IMR-90 (cell line): ENCODE results near the gene CYP27C1. TPM values are rescaled to one million over a fixed set of nuclear protein-coding genes. Genes with fewer than 3 reads are reported as not detected.

Experiments
- ATAC-seq: fragments of 200-7000 bp; cut with Tn5 transposase; 2 replicates; pipeline ENCODE4 v1.9.1; 2020; ENCODE audit warnings: low read depth, mild to moderate bottlenecking, moderate library complexity
- BruUV-seq: library from RNA; stranded (reverse); fragments of 400-500 nt; replicated peaks from 2 replicates; lab custom pipeline; 2021; lab: Mats Ljungman, UMichigan
- CTCF ChIA-PET: fragments of 300-600 bp; formaldehyde crosslinking; extraction: SDS; loops from one replicate; lab custom pipeline; 2021; ENCODE audit warnings: antibody characterized with exemption; lab: Yijun Ruan, JAX
- POLR2A ChIA-PET: fragments of 300-600 bp; sonication (Branson Sonifier 250); formaldehyde crosslinking; loops from one replicate; lab custom pipeline; 2022; ENCODE audit warnings: antibody characterized with exemption; ENCODE audit not compliant: unreplicated experiment; lab: Charles Lee
- DNase-seq: peaks from one replicate; pipeline ENCODE4 v3.0.0; 2013
- H2AFZ ChIP-seq: replicated peaks from 2 replicates; pipeline ENCODE3; 2013; ENCODE audit warnings: low read length, mild to moderate bottlenecking; ENCODE audit not compliant: poor library complexity
- H2AK5ac ChIP-seq: 2 replicates; pipeline ENCODE4 v1.6.1; 2013; ENCODE audit warnings: low read depth, low read length, inconsistent platforms
- H2AK9ac ChIP-seq: replicated peaks from 2 replicates; pipeline ENCODE3; 2013; ENCODE audit warnings: mild to moderate bottlenecking, low read depth, low read length, moderate library complexity; ENCODE audit not compliant: poor library complexity
- H2BK120ac ChIP-seq: 2 replicates; pipeline ENCODE4 v1.6.1; 2013; ENCODE audit warnings: low read depth, low read length, inconsistent platforms
- H2BK15ac ChIP-seq: 3 replicates; pipeline ENCODE4 v1.6.1; 2013; ENCODE audit warnings: low read depth, low read length, inconsistent platforms
- H2BK20ac ChIP-seq: 2 replicates; pipeline ENCODE4 v1.6.1; 2013; ENCODE audit warnings: low read depth, mild to moderate bottlenecking, inconsistent platforms, low read length, moderate library complexity
- H2BK5ac ChIP-seq: 2 replicates; pipeline ENCODE4 v1.6.1; 2013; ENCODE audit warnings: mild to moderate bottlenecking, low read depth, low read length, inconsistent platforms; ENCODE audit not compliant: poor library complexity, severe bottlenecking
- H3K14ac ChIP-seq: replicated peaks from 2 replicates; pipeline ENCODE4 v1.6.1; 2013; ENCODE audit warnings: low read depth, low read length, inconsistent platforms
- H3K18ac ChIP-seq: 2 replicates; pipeline ENCODE4 v1.6.1; 2013; ENCODE audit warnings: low read depth, low read length, control low read depth
- H3K23ac ChIP-seq: 2 replicates; pipeline ENCODE4 v1.6.1; 2013; ENCODE audit warnings: low read depth, low read length, inconsistent platforms
- H3K27ac ChIP-seq: 2 replicates; pipeline ENCODE4 v1.5.1; 2013; ENCODE audit warnings: mild to moderate bottlenecking, control low read depth, low read length; ENCODE audit not compliant: insufficient read depth
- H3K27me3 ChIP-seq: 2 replicates; pipeline ENCODE4 v1.6.1; 2013; ENCODE audit warnings: low read length; ENCODE audit not compliant: control insufficient read depth, insufficient read depth
- H3K36me3 ChIP-seq: 2 replicates; pipeline ENCODE4 v1.6.1; 2013; ENCODE audit warnings: low read length, mixed read lengths; ENCODE audit not compliant: control insufficient read depth, insufficient read depth
- H3K4ac ChIP-seq: 2 replicates; pipeline ENCODE4 v1.6.1; 2013; ENCODE audit warnings: low read depth, low read length, inconsistent platforms
- H3K4me1 ChIP-seq: 2 replicates; pipeline ENCODE4 v1.6.1; 2013; ENCODE audit warnings: low read length, mixed read lengths; ENCODE audit not compliant: control insufficient read depth, insufficient read depth
- H3K4me2 ChIP-seq: 2 replicates; pipeline ENCODE4 v1.6.1; 2013; ENCODE audit warnings: low read depth, mild to moderate bottlenecking, control low read depth, low read length, moderate library complexity
- H3K4me3 ChIP-seq: 2 replicates; pipeline ENCODE4 v1.5.1; 2013; ENCODE audit warnings: low read depth, mild to moderate bottlenecking, control low read depth, low read length, moderate library complexity; ENCODE audit not compliant: insufficient read depth
- H3K56ac ChIP-seq: 2 replicates; pipeline ENCODE4 v1.6.1; 2013; ENCODE audit warnings: low read length, inconsistent platforms; ENCODE audit not compliant: insufficient read depth; ENCODE audit errors: extremely low read depth
- H3K79me1 ChIP-seq, 2 experiments: 2 replicates each; pipeline ENCODE4 v1.6.1; 2013; ENCODE audit warnings: low read length in 2 of 2, inconsistent platforms in 1 of 2, low read depth in 1 of 2
- H3K9ac ChIP-seq: 2 replicates; pipeline ENCODE4 v1.6.1; 2013; ENCODE audit warnings: low read depth, low read length, control low read depth
- H3K9me1 ChIP-seq: 2 replicates; pipeline ENCODE4 v1.6.1; 2013; ENCODE audit warnings: low read length, inconsistent platforms; ENCODE audit not compliant: insufficient read depth
- H3K9me3 ChIP-seq: 2 replicates; pipeline ENCODE4 v1.6.1; 2013; ENCODE audit warnings: low read length; ENCODE audit not compliant: control insufficient read depth, insufficient read depth
- H4K20me1 ChIP-seq: 2 replicates; pipeline ENCODE4 v1.6.1; 2013; ENCODE audit warnings: low read length, inconsistent platforms; ENCODE audit not compliant: insufficient read depth
- H4K5ac ChIP-seq: 2 replicates; pipeline ENCODE4 v1.6.1; 2013; ENCODE audit warnings: mild to moderate bottlenecking, low read depth, low read length, control low read depth
- H4K8ac ChIP-seq, 2 experiments: 2 replicates each; pipeline ENCODE4 v1.6.1; 2013; ENCODE audit warnings: low read depth in 2 of 2, low read length in 2 of 2, control low read depth in 1 of 2, inconsistent platforms in 1 of 2
- H4K91ac ChIP-seq: 2 replicates; pipeline ENCODE4 v1.6.1; 2013; ENCODE audit warnings: low read depth, low read length, inconsistent platforms; ENCODE audit not compliant: insufficient read depth
- BHLHE40 ChIP-seq: fragments of 150-350 bp; IDR thresholded peaks from 2 replicates; pipeline ENCODE4 v1.6.1; 2016; ENCODE audit warnings: mild to moderate bottlenecking, low read depth, low read length
- CEBPB ChIP-seq: IDR thresholded peaks from 2 replicates; pipeline ENCODE4 v1.6.1; 2012; ENCODE audit warnings: low read depth, low read length, improper control_type of control experiment
- CHD1 ChIP-seq: IDR thresholded peaks from 2 replicates; pipeline ENCODE4 v1.6.1; 2012; ENCODE audit warnings: low read depth, low read length, improper control_type of control experiment
- FOS ChIP-seq: fragments of 150-350 bp; IDR thresholded peaks from 2 replicates; pipeline ENCODE4 v1.6.1; 2016; ENCODE audit warnings: low read depth, low read length
- MAFK ChIP-seq: IDR thresholded peaks from 2 replicates; pipeline ENCODE4 v1.6.1; 2012; ENCODE audit warnings: low read depth, low read length, improper control_type of control experiment
- MAZ ChIP-seq: IDR thresholded peaks from 2 replicates; pipeline ENCODE4 v1.6.1; 2012; ENCODE audit warnings: low read depth, mild to moderate bottlenecking, low read length, improper control_type of control experiment, moderate library complexity, borderline replicate concordance
- MXI1 ChIP-seq: IDR thresholded peaks from 2 replicates; pipeline ENCODE4 v1.6.1; 2012; ENCODE audit warnings: low read depth, mild to moderate bottlenecking, low read length, moderate library complexity, borderline replicate concordance
- NFE2L2 ChIP-seq: fragments of 150-350 bp; IDR thresholded peaks from 2 replicates; pipeline ENCODE4 v1.6.1; 2016; ENCODE audit warnings: low read depth, mild to moderate bottlenecking, low read length
- POLR2A ChIP-seq: IDR thresholded peaks from 2 replicates; pipeline ENCODE4 v1.6.1; 2012; ENCODE audit warnings: mild to moderate bottlenecking, low read depth, low read length
- RAD21 ChIP-seq: IDR thresholded peaks from 2 replicates; pipeline ENCODE4 v1.6.1; 2012; ENCODE audit warnings: low read length, improper control_type of control experiment
- RCOR1 ChIP-seq: IDR thresholded peaks from 2 replicates; pipeline ENCODE4 v1.6.1; 2012; ENCODE audit warnings: mild to moderate bottlenecking, low read length, improper control_type of control experiment; ENCODE audit not compliant: insufficient replicate concordance
- RFX5 ChIP-seq: IDR thresholded peaks from 2 replicates; pipeline ENCODE4 v1.8.0; 2012; ENCODE audit warnings: low read depth, mild to moderate bottlenecking, low read length, moderate library complexity
- SMC3 ChIP-seq: fragments of 150-350 bp; IDR thresholded peaks from 2 replicates; pipeline ENCODE4 v1.6.1; 2016; ENCODE audit warnings: low read depth, mild to moderate bottlenecking, antibody characterized with exemption, low read length, moderate library complexity
- USF2 ChIP-seq: fragments of 150-350 bp; IDR thresholded peaks from 2 replicates; pipeline ENCODE4 v1.6.1; 2017; ENCODE audit warnings: mild to moderate bottlenecking, antibody characterized with exemption, low read length, low read depth
- WGBS, 2 experiments: methylation state at CpG; one replicate each; pipeline versions ENCODE4 v1.1.5 to v1.1.7; 2013; ENCODE audit warnings: missing lambda C conversion rate in 2 of 2; ENCODE audit not compliant: insufficient read length in 1 of 2; ENCODE audit errors: extremely low coverage in 2 of 2; 5-methylcytosine and 5-hydroxymethylcytosine counted together
- dilution Hi-C: fragments of 300-500 bp; cut with HindIII; formaldehyde crosslinking; loops from one replicate; pipeline ENCODE4 v1.14.3; 2018; ENCODE audit warnings: low sequenced_read_pairs; ENCODE audit not compliant: unreplicated experiment
- in situ Hi-C: fragments of 300-500 bp; cut with MboI; formaldehyde crosslinking; loops from 3 replicates; pipeline ENCODE4 v1.14.3; 2019; ENCODE audit warnings: low sequenced_read_pairs, inconsistent platforms, mixed read lengths
- intact Hi-C: fragments of 100-400 bp; cut with micrococcal nuclease; formaldehyde crosslinking; loops from 2 replicates; pipeline ENCODE4 v1.10.0; 2022
- polyA plus RNA-seq, 3 experiments: library from polyadenylated mRNA; depleted of rRNA; stranded (reverse); fragments of >200 nt; gene quantifications; 2 replicates each; pipeline ENCODE4 v1.2.3, GENCODE V29; 2012; ENCODE audit warnings: low replicate concordance in 1 of 3
- total RNA-seq: library from RNA; depleted of rRNA; stranded (reverse); fragments of >200 nt; gene quantifications from 2 replicates; pipeline ENCODE4 v1.2.3, GENCODE V29; 2012
- TF ChIP-seq, protein P1 (sequence below): fragments of 150-350 bp; IDR thresholded peaks from 2 replicates; pipeline ENCODE4 v1.6.1; 2016; ENCODE audit warnings: low read depth, mild to moderate bottlenecking, low read length, moderate library complexity, borderline replicate concordance
- TF ChIP-seq, protein P2 (sequence below): conservative IDR thresholded peaks from 2 replicates; pipeline ENCODE4 v1.5.1; 2012; ENCODE audit warnings: mild to moderate bottlenecking, low read depth, low read length, improper control_type of control experiment

Gene CYP27C1
- total and polyA plus RNA-seq, 2 of the 4 experiments (the other 2 are of a cell fraction), result not detected

GRCh38 chr2:127164761-127165538 is 55.1 kb downstream of the CYP27C1 start:
- Histone ChIP-seq H4K8ac (no peak overlapping the region), H2AFZ (no peak overlapping the region), H2AK9ac (no peak overlapping the region), H3K14ac (no peak overlapping the region), H3K18ac (no peak overlapping the region), H3K9ac (no peak overlapping the region), H3K79me1 (no peaks in the 10 kb centered on the region), H4K20me1 (no peaks in the 10 kb centered on the region), H3K4ac (no peak overlapping the region), H4K5ac (no peak overlapping the region), H3K23ac (no peak overlapping the region), H2BK120ac (no peak overlapping the region), H3K36me3 (no peaks in the 10 kb centered on the region), H3K9me3 (no peaks in the 10 kb centered on the region), H2BK5ac (no peak overlapping the region), H2BK20ac (no peak overlapping the region), H2AK5ac (no peak overlapping the region), H3K9me1 (0 out of 2 replicates have a peak, but pooled peaks cover 2% of the 10 kb centered on the region), H3K27me3 (peaks cover 11% of the 10 kb centered on the region), H2BK15ac (no peak overlapping the region), H3K4me3 (no peak overlapping the region), H3K4me1 (no peaks in the 10 kb centered on the region; the same call in 1 of the 2 replicates), H3K27ac (no peak overlapping the region), H3K56ac (no peak overlapping the region), H3K4me2 (no peak overlapping the region), H4K91ac (no peak overlapping the region)
- intact Hi-C loops, result no loop called here
- in situ Hi-C loops, result no loop called here
- dilution Hi-C loops, result no loop called here
- no peak for DNase-seq
- ChIA-PET POLR2A (no interaction called here), CTCF (no interaction called here)
- BruUV-seq, result no TSS peak
- no peak for ATAC-seq
- no CpG with 5 or more reads among the region's 11 CpGs for WGBS, 2 experiments
- TF ChIP-seq MXI1, result no peak
- no peak for TF ChIP-seq MAZ
- TF ChIP-seq, protein P1, sequence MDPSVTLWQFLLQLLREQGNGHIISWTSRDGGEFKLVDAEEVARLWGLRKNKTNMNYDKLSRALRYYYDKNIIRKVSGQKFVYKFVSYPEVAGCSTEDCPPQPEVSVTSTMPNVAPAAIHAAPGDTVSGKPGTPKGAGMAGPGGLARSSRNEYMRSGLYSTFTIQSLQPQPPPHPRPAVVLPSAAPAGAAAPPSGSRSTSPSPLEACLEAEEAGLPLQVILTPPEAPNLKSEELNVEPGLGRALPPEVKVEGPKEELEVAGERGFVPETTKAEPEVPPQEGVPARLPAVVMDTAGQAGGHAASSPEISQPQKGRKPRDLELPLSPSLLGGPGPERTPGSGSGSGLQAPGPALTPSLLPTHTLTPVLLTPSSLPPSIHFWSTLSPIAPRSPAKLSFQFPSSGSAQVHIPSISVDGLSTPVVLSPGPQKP, result no peak
- TF ChIP-seq POLR2A, result no peak
- no peak for TF ChIP-seq USF2
- TF ChIP-seq BHLHE40, result no peak
- no peak for TF ChIP-seq RCOR1
- no peak for TF ChIP-seq CHD1
- TF ChIP-seq FOS, result no peak
- no peak for TF ChIP-seq NFE2L2
- TF ChIP-seq CEBPB, result no peak
- no peak for TF ChIP-seq RFX5
- TF ChIP-seq RAD21, result no peak
- TF ChIP-seq SMC3, result no peak
- TF ChIP-seq MAFK, result no peak
- TF ChIP-seq, protein P2, sequence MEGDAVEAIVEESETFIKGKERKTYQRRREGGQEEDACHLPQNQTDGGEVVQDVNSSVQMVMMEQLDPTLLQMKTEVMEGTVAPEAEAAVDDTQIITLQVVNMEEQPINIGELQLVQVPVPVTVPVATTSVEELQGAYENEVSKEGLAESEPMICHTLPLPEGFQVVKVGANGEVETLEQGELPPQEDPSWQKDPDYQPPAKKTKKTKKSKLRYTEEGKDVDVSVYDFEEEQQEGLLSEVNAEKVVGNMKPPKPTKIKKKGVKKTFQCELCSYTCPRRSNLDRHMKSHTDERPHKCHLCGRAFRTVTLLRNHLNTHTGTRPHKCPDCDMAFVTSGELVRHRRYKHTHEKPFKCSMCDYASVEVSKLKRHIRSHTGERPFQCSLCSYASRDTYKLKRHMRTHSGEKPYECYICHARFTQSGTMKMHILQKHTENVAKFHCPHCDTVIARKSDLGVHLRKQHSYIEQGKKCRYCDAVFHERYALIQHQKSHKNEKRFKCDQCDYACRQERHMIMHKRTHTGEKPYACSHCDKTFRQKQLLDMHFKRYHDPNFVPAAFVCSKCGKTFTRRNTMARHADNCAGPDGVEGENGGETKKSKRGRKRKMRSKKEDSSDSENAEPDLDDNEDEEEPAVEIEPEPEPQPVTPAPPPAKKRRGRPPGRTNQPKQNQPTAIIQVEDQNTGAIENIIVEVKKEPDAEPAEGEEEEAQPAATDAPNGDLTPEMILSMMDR, result no peak
